ENCODE data around the gene CAMTA1. TPM values are rescaled to one million over a fixed set of nuclear protein-coding genes. Genes with fewer than 3 reads are reported as not detected.

CAMTA1 gene
- total RNA-seq, 2 donors from 2014 or later: 105 to 113 TPM

DNA sequence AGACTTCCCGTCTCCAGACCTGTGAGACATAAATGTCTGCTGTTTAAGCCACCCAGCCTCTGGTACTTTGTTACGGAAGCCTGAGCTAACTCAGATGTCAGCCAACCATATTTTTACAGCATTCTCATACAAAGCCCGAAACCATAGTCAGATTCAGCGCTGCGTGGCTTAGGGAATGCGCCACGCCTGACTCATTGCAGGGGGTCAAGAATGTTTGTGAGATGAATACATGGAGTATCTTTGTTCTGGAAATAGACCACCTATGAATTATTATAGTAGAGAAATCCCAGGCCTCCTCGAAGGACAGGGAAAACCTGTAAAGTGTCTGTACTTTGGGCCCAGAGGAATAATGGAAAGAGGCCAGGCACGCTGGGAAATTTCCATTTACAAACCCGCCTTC is 434.8 kb downstream of the CAMTA1 start:
- ATAC-seq (ENCODE audit: insufficient number of reproducible peaks, low FRiP score, low read depth) (no peak), DNase-seq (ENCODE audit: low spot score) (no peak)
- H3K4me1 ChIP-seq (ENCODE audit: control insufficient read depth in 1 of 2, low read depth in 2 of 2): peaks cover 0 to 4% of the 10 kb centered on the region in 2 donors
- H3K9me3 ChIP-seq: no peaks in the 10 kb centered on the region
- TF ChIP-seq, protein P1, sequence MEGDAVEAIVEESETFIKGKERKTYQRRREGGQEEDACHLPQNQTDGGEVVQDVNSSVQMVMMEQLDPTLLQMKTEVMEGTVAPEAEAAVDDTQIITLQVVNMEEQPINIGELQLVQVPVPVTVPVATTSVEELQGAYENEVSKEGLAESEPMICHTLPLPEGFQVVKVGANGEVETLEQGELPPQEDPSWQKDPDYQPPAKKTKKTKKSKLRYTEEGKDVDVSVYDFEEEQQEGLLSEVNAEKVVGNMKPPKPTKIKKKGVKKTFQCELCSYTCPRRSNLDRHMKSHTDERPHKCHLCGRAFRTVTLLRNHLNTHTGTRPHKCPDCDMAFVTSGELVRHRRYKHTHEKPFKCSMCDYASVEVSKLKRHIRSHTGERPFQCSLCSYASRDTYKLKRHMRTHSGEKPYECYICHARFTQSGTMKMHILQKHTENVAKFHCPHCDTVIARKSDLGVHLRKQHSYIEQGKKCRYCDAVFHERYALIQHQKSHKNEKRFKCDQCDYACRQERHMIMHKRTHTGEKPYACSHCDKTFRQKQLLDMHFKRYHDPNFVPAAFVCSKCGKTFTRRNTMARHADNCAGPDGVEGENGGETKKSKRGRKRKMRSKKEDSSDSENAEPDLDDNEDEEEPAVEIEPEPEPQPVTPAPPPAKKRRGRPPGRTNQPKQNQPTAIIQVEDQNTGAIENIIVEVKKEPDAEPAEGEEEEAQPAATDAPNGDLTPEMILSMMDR (IDR thresholded peaks at IDR 0.05): no peak
- H3K27me3 ChIP-seq (replicated peaks; ENCODE audit: insufficient read depth): no peaks in the 10 kb centered on the region
- no peaks in the 10 kb centered on the region for H3K36me3 ChIP-seq
- no peak overlapping the region for H3K27ac ChIP-seq
- no peak overlapping the region for H3K4me3 ChIP-seq

GRCh38 chr1:7220712-7221252 is 435.5 kb downstream of the CAMTA1 start:
- DNase-seq (ENCODE audit: low spot score): no peak
- no peak for ATAC-seq (ENCODE audit: insufficient number of reproducible peaks, low FRiP score, low read depth)
- Histone ChIP-seq H3K36me3 (no peaks in the 10 kb centered on the region), H3K9me3 (no peaks in the 10 kb centered on the region), H3K27ac (no peak overlapping the region), H3K27me3 (replicated peaks; ENCODE audit: insufficient read depth) (no peaks in the 10 kb centered on the region), H3K4me3 (no peak overlapping the region), H3K4me1 (ENCODE audit: control insufficient read depth in 1 of 2, low read depth in 2 of 2) (peaks cover 0 to 4% of the 10 kb centered on the region in 2 donors)
- TF ChIP-seq, protein P1 (IDR thresholded peaks at IDR 0.05): no peak

- H3K9me3 ChIP-seq: no peaks in the 10 kb centered on the region
- no peak for ATAC-seq (ENCODE audit: insufficient number of reproducible peaks, low FRiP score, low read depth)
- no peaks in the 10 kb centered on the region for H3K27me3 ChIP-seq (replicated peaks; ENCODE audit: insufficient read depth)
- no peak overlapping the region for H3K4me3 ChIP-seq
- TF ChIP-seq, protein P1 (IDR thresholded peaks at IDR 0.05): no peak
- DNase-seq (ENCODE audit: low spot score): no peak
- H3K4me1 ChIP-seq (ENCODE audit: control insufficient read depth in 1 of 2, low read depth in 2 of 2): peaks cover 0 to 4% of the 10 kb centered on the region in 2 donors
- H3K27ac ChIP-seq: no peak overlapping the region
- no peaks in the 10 kb centered on the region for H3K36me3 ChIP-seq
Measured at GRCh38 chr1:7221826-7222694, 436.8 kb downstream of the CAMTA1 start.

- H3K4me1 ChIP-seq (ENCODE audit: control insufficient read depth in 1 of 2, low read depth in 2 of 2): peaks cover 0 to 4% of the 10 kb centered on the region in 2 donors
- H3K9me3 ChIP-seq: no peaks in the 10 kb centered on the region
- no peak overlapping the region for H3K4me3 ChIP-seq
- TF ChIP-seq, protein P1 (IDR thresholded peaks at IDR 0.05): no peak
- H3K27ac ChIP-seq: no peak overlapping the region
- no peak for DNase-seq (ENCODE audit: low spot score)
- ATAC-seq (ENCODE audit: insufficient number of reproducible peaks, low FRiP score, low read depth): no peak
- no peaks in the 10 kb centered on the region for H3K27me3 ChIP-seq (replicated peaks; ENCODE audit: insufficient read depth)
- no peaks in the 10 kb centered on the region for H3K36me3 ChIP-seq
Measured at GRCh38 chr1:7222695-7223015, 437.4 kb downstream of the CAMTA1 start.

GRCh38 chr1:7223334-7224080 is 438.3 kb downstream of the CAMTA1 start:
- peaks cover 0 to 4% of the 10 kb centered on the region in 2 donors for H3K4me1 ChIP-seq (ENCODE audit: control insufficient read depth in 1 of 2, low read depth in 2 of 2)
- no peaks in the 10 kb centered on the region for H3K36me3 ChIP-seq
- DNase-seq (ENCODE audit: low spot score): no peak
- no peak overlapping the region for H3K4me3 ChIP-seq
- no peak overlapping the region for H3K27ac ChIP-seq
- no peaks in the 10 kb centered on the region for H3K9me3 ChIP-seq
- H3K27me3 ChIP-seq (replicated peaks; ENCODE audit: insufficient read depth): no peaks in the 10 kb centered on the region
- no peak for ATAC-seq (ENCODE audit: insufficient number of reproducible peaks, low FRiP score, low read depth)
- TF ChIP-seq, protein P1 (IDR thresholded peaks at IDR 0.05): no peak
